SU-DHL-6 (cell line): ENCODE data around the gene METTL13.

Source experiments
- H2AFZ ChIP-seq: fragments of 200-600 bp; sonication (generic); 2 replicates; pipeline ENCODE4 v1.6.1; 2014; ENCODE audit warnings: low read depth, mild to moderate bottlenecking, moderate library complexity, mixed read lengths, antibody characterized with exemption, low read length; ENCODE audit not compliant: severe bottlenecking
- H3F3A ChIP-seq: fragments of 200-600 bp; shearing (Covaris generic); 2 replicates; pipeline ENCODE4 v1.6.0; 2016; ENCODE audit warnings: antibody characterized with exemption, mild to moderate bottlenecking; ENCODE audit not compliant: insufficient read depth
- H3K27ac ChIP-seq: fragments of 200-600 bp; sonication (generic); 2 replicates; pipeline ENCODE4 v1.5.1; 2016; ENCODE audit warnings: low read depth, mild to moderate bottlenecking, low read length, moderate library complexity, mixed read lengths
- H3K27me3 ChIP-seq: fragments of 200-600 bp; sonication (generic), shearing (Covaris generic); 2 replicates; pipeline ENCODE4 v1.6.0; 2014; ENCODE audit warnings: mild to moderate bottlenecking, low read length
- H3K36me3 ChIP-seq: fragments of 200-600 bp; sonication (generic); 2 replicates; pipeline ENCODE4 v1.6.1; 2014; ENCODE audit warnings: mild to moderate bottlenecking, low read length, mixed read lengths
- H3K4me2 ChIP-seq: fragments of 300-600, 200-600 bp; shearing (Covaris generic), sonication (generic); 2 replicates; pipeline ENCODE4 v1.6.0; 2014; ENCODE audit warnings: low read length, low read depth, mild to moderate bottlenecking; ENCODE audit not compliant: poor library complexity, severe bottlenecking
- H3K4me3 ChIP-seq: fragments of 200-600 bp; sonication (generic); 2 replicates; pipeline ENCODE4 v1.5.1; 2014; ENCODE audit warnings: antibody characterized with exemption, low read length, mild to moderate bottlenecking, mixed read lengths; ENCODE audit not compliant: insufficient read depth, poor library complexity, severe bottlenecking
- H3K79me2 ChIP-seq: fragments of 200-600 bp; sonication (generic); 2 replicates; pipeline ENCODE4 v1.6.1; 2014; ENCODE audit warnings: mild to moderate bottlenecking, low read length, moderate library complexity; ENCODE audit not compliant: insufficient read depth
- H3K9ac ChIP-seq: fragments of 200-600 bp; sonication (generic); 2 replicates; pipeline ENCODE4 v1.7.0; 2014; ENCODE audit warnings: mild to moderate bottlenecking, low read length
- H3K9me2 ChIP-seq: fragments of 200-600 bp; sonication (generic); replicated peaks from 2 replicates; pipeline ENCODE4 v1.6.1; 2014; ENCODE audit warnings: low read length; ENCODE audit not compliant: insufficient read depth
- H3K9me3 ChIP-seq: fragments of 200-600 bp; sonication (generic); 2 replicates; pipeline ENCODE4 v1.6.1; 2014; ENCODE audit warnings: low read length, mixed read lengths; ENCODE audit not compliant: insufficient read depth
- H4K20me1 ChIP-seq: fragments of 200-600 bp; sonication (generic); 2 replicates; pipeline ENCODE4 v1.6.1; 2014; ENCODE audit warnings: low read depth, mild to moderate bottlenecking, antibody characterized with exemption, low read length, moderate library complexity, mixed read lengths
- EZH2phosphoT487 ChIP-seq: fragments of 200-600 bp; sonication (generic), shearing (Covaris generic); conservative IDR thresholded peaks from 2 replicates; pipeline ENCODE4 v1.6.1; 2018; ENCODE audit warnings: mild to moderate bottlenecking, antibody characterized with exemption, low read length, moderate library complexity, mixed read lengths
- TF ChIP-seq, protein P1 (sequence below): fragments of 200-600 bp; sonication (generic); IDR thresholded peaks from one replicate; pipeline ENCODE4 v1.5.1; 2017; ENCODE audit warnings: antibody characterized with exemption, mild to moderate bottlenecking, low read length, moderate library complexity; ENCODE audit not compliant: insufficient read depth, poor library complexity, severe bottlenecking

The METTL13 gene

DNA sequence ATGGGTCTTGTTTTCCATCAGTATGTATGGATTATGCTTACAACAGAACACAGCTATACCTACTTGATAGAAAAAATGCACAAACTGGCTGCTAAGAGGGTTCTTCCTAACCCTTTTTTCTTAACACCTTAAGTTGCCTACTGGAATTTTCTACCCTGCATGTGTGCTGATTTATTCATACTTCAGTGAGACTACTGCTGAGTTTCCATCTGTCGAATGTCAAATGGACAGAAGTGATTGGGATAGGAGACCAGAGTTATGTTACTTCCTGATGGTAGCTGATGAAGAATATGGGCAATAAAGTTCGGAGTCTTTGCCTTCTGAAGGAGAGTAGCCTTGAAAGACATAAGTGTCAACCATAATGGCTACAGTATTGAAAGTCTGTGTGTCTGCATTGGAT lies 53.4 kb downstream of the METTL13 start:
- no peaks in the 10 kb centered on the region for H4K20me1 ChIP-seq
- no peak overlapping the region for H2AFZ ChIP-seq
- no peak overlapping the region for H3K4me2 ChIP-seq
- H3K27ac ChIP-seq: no peak overlapping the region
- no peaks in the 10 kb centered on the region for H3K36me3 ChIP-seq
- H3K9ac ChIP-seq: no peak overlapping the region
- H3K9me3 ChIP-seq: no peaks in the 10 kb centered on the region
- no peaks in the 10 kb centered on the region for H3K9me2 ChIP-seq
- TF ChIP-seq, protein P1, sequence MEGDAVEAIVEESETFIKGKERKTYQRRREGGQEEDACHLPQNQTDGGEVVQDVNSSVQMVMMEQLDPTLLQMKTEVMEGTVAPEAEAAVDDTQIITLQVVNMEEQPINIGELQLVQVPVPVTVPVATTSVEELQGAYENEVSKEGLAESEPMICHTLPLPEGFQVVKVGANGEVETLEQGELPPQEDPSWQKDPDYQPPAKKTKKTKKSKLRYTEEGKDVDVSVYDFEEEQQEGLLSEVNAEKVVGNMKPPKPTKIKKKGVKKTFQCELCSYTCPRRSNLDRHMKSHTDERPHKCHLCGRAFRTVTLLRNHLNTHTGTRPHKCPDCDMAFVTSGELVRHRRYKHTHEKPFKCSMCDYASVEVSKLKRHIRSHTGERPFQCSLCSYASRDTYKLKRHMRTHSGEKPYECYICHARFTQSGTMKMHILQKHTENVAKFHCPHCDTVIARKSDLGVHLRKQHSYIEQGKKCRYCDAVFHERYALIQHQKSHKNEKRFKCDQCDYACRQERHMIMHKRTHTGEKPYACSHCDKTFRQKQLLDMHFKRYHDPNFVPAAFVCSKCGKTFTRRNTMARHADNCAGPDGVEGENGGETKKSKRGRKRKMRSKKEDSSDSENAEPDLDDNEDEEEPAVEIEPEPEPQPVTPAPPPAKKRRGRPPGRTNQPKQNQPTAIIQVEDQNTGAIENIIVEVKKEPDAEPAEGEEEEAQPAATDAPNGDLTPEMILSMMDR: no peak
- no peak for TF ChIP-seq EZH2phosphoT487
- H3K79me2 ChIP-seq: no peaks in the 10 kb centered on the region
- H3F3A ChIP-seq: no peaks in the 10 kb centered on the region
- no peaks in the 10 kb centered on the region for H3K27me3 ChIP-seq
- H3K4me3 ChIP-seq: no peak overlapping the region

DNA sequence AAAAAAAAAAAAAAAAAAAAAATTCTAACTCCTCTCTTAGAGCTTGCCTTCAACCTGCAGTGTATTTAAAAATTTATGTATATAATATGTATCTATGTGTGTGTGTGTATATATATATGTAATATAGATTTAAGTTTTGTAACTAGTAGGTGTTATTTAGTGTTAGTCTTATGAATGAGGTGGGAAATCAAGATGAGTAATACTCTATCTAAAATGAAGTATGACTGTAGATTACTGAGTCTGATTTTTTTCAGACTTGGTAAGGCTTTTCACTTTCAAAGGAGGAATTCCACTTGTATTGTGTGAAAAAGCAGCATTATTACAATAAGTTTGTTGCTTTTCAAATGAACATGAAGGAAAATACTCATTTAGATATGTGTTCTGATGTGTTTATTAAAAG lies 54.4 kb downstream of the METTL13 start:
- no peaks in the 10 kb centered on the region for H3K9me2 ChIP-seq
- no peak overlapping the region for H3K4me2 ChIP-seq
- H3K9me3 ChIP-seq: no peaks in the 10 kb centered on the region
- H3K36me3 ChIP-seq: no peaks in the 10 kb centered on the region
- no peaks in the 10 kb centered on the region for H3K27me3 ChIP-seq
- H4K20me1 ChIP-seq: no peaks in the 10 kb centered on the region
- H3K9ac ChIP-seq: no peak overlapping the region
- no peaks in the 10 kb centered on the region for H3F3A ChIP-seq
- no peaks in the 10 kb centered on the region for H3K79me2 ChIP-seq
- no peak overlapping the region for H3K27ac ChIP-seq
- H3K4me3 ChIP-seq: no peak overlapping the region
- H2AFZ ChIP-seq: no peak overlapping the region
- TF ChIP-seq EZH2phosphoT487: no peak
- TF ChIP-seq, protein P1: no peak

DNA sequence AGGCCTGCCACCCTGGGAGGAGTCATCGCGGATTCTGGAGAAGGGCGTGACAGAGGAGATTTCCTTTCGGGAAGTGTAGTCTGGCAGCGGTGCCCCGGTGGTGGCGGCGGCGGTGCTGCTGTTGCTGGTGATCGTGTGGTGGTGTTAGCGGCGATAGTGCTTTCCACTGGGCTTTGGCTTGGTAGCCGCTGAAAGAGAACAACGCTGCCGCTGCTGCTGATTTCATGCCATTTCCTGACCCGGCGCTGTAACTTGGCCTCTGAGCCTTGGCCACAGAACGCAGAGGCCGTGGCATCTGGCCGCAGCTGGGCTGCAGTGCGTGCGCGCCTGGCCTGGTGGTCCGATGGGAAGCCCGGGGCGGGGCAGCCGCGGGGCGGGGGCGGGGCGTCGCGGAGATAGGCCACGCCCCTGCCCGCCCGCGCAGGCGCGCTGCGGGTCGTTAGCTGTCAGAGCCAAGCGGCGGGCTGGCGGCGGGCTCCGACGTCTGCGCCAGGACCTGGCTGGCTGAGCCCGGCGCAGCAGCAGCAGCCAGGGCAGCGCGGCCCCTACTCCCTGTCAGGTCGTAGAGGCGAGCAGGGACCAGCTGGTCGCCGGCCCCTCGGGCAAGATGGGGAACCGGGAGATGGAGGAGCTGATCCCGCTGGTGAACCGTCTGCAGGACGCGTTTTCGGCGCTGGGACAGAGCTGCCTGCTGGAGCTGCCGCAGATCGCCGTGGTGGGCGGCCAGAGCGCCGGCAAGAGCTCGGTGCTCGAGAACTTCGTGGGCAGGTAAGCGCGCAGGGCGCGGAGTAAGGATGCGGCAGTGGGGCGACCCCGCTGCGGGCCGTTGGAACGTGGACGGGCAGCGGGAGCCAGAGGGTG lies 59.8 kb downstream of the METTL13 start, which contains the start of gene DNM3:
Gene DNM3 (plus strand): TSS at position 449 of the 861 bp plus-strand sequence. CDS start 159 bp downstream, at position 608.
- no peaks in the 10 kb centered on the region for H4K20me1 ChIP-seq
- no peaks in the 10 kb centered on the region for H3K9me3 ChIP-seq
- no peak for TF ChIP-seq EZH2phosphoT487
- TF ChIP-seq, protein P1: no peak
- no peaks in the 10 kb centered on the region for H3K9me2 ChIP-seq
- H3K4me3 ChIP-seq: peak within 1 kb of the TSS; percentile 53
- H3F3A ChIP-seq: no peaks in the 10 kb centered on the region
- no peaks in the 10 kb centered on the region for H3K27me3 ChIP-seq
- no peak within 1 kb of the TSS for H3K27ac ChIP-seq
- peak within 1 kb of the TSS; percentile 54 for H3K4me2 ChIP-seq
- peak within 1 kb of the TSS; percentile 53 for H3K9ac ChIP-seq
- no peaks in the 10 kb centered on the region for H3K36me3 ChIP-seq
- peak within 1 kb of the TSS; percentile 67 for H2AFZ ChIP-seq
- no peaks in the 10 kb centered on the region for H3K79me2 ChIP-seq
